Renal pelvis (tissue), 12 donors: Measurements from ENCODE around the gene KLF6. TPM values are rescaled to one million over a fixed set of nuclear protein-coding genes. Genes with fewer than 3 reads are reported as not detected.
A peak's percentile ranks its signal among the peaks of the same experiment; 100 is the strongest.

ENCODE experiments used
- DNase-seq: peaks from one replicate; pipeline ENCODE4 v3.0.0-alpha.2; 2013
- long read RNA-seq, 16 experiments: transcript quantifications; one replicate each; lab custom pipeline, GENCODE V29; 2026
- polyA plus RNA-seq, 3 donors: library from polyadenylated mRNA; unstranded; fragments of 120-200 nt; gene quantifications; one replicate each; pipeline ENCODE4 v1.2.1, GENCODE V29; 2013; ENCODE audit not compliant: insufficient read length in 3 of 3

KLF6 gene
- polyA plus RNA-seq = 10 to 100 TPM; 46.5 to 50.1 (median 47.2) TPM
- long read RNA-seq, donor 1, full-length matches to known transcripts = 26 of 176 reads
- long read RNA-seq, donor 1, partial matches to known transcripts = 150 of 176 reads
- long read RNA-seq, donor 1, other reads (novel, unspliced or antisense) = 0 of 176 reads
- long read RNA-seq, donor 2, full-length matches to known transcripts = 26 of 161 reads
- long read RNA-seq, donor 2, partial matches to known transcripts = 135 of 161 reads
- long read RNA-seq, donor 2, other reads (novel, unspliced or antisense) = 0 of 161 reads
- long read RNA-seq, donor 3, full-length matches to known transcripts = 15 of 15 reads
- long read RNA-seq, donor 3, partial matches to known transcripts = 0 of 15 reads
- long read RNA-seq, donor 3, other reads (novel, unspliced or antisense) = 0 of 15 reads
- long read RNA-seq, donor 4, full-length matches to known transcripts = 14 of 14 reads
- long read RNA-seq, donor 4, partial matches to known transcripts = 0 of 14 reads
- long read RNA-seq, donor 4, other reads (novel, unspliced or antisense) = 0 of 14 reads
- long read RNA-seq, donor 5, full-length matches to known transcripts = 4 of 4 reads
- long read RNA-seq, donor 5, partial matches to known transcripts = 0 of 4 reads
- long read RNA-seq, donor 5, other reads (novel, unspliced or antisense) = 0 of 4 reads
- long read RNA-seq, donor 6, full-length matches to known transcripts = 16 of 16 reads
- long read RNA-seq, donor 6, partial matches to known transcripts = 0 of 16 reads
- long read RNA-seq, donor 6, other reads (novel, unspliced or antisense) = 0 of 16 reads
- long read RNA-seq, donor 7, full-length matches to known transcripts = 24 of 24 reads
- long read RNA-seq, donor 7, partial matches to known transcripts = 0 of 24 reads
- long read RNA-seq, donor 7, other reads (novel, unspliced or antisense) = 0 of 24 reads
- long read RNA-seq, donor 8, full-length matches to known transcripts = 38 of 38 reads
- long read RNA-seq, donor 8, partial matches to known transcripts = 0 of 38 reads
- long read RNA-seq, donor 8, other reads (novel, unspliced or antisense) = 0 of 38 reads
- long read RNA-seq, donor 9, full-length matches to known transcripts = 25 of 25 reads
- long read RNA-seq, donor 9, partial matches to known transcripts = 0 of 25 reads
- long read RNA-seq, donor 9, other reads (novel, unspliced or antisense) = 0 of 25 reads
- long read RNA-seq, donor 10, full-length matches to known transcripts = 25 of 25 reads
- long read RNA-seq, donor 10, partial matches to known transcripts = 0 of 25 reads
- long read RNA-seq, donor 10, other reads (novel, unspliced or antisense) = 0 of 25 reads
- long read RNA-seq, donor 11, full-length matches to known transcripts = 18 of 18 reads
- long read RNA-seq, donor 11, partial matches to known transcripts = 0 of 18 reads
- long read RNA-seq, donor 11, other reads (novel, unspliced or antisense) = 0 of 18 reads
- long read RNA-seq, donor 12, full-length matches to known transcripts = 31 of 31 reads
- long read RNA-seq, donor 12, partial matches to known transcripts = 0 of 31 reads
- long read RNA-seq, donor 12, other reads (novel, unspliced or antisense) = 0 of 31 reads
- long read RNA-seq, donor 13, full-length matches to known transcripts = 17 of 17 reads
- long read RNA-seq, donor 13, partial matches to known transcripts = 0 of 17 reads
- long read RNA-seq, donor 13, other reads (novel, unspliced or antisense) = 0 of 17 reads
- long read RNA-seq, donor 14 = 0 reads
- long read RNA-seq, donor 15, full-length matches to known transcripts = 46 of 46 reads
- long read RNA-seq, donor 15, partial matches to known transcripts = 0 of 46 reads
- long read RNA-seq, donor 15, other reads (novel, unspliced or antisense) = 0 of 46 reads
- long read RNA-seq, donor 16, full-length matches to known transcripts = 17 of 17 reads
- long read RNA-seq, donor 16, partial matches to known transcripts = 0 of 17 reads
- long read RNA-seq, donor 16, other reads (novel, unspliced or antisense) = 0 of 17 reads

GRCh38 chr10:3784510-3785250, at the start of gene KLF6:
Gene KLF6, minus strand, starts transcription at chr10:3785209. Its CDS starts 195 bp downstream, at chr10:3785014.
- DNase-seq = no peak

GRCh38 chr10:3834404-3834803, 49.4 kb upstream of the KLF6 start:
- DNase-seq = no peak

GRCh38 chr10:3833046-3833445, 48.0 kb upstream of the KLF6 start:
- DNase-seq = no peak

- DNase-seq = no peak
Observed at GRCh38 chr10:3832022-3832786, 47.2 kb upstream of the KLF6 start.

GRCh38 chr10:3831608-3832007, 46.6 kb upstream of the KLF6 start:
- DNase-seq = no peak

GRCh38 chr10:3830946-3831345, 45.9 kb upstream of the KLF6 start:
- DNase-seq = no peak

- DNase-seq = no peak
Observed at GRCh38 chr10:3829156-3830050, 44.4 kb upstream of the KLF6 start.

GRCh38 chr10:3828404-3829155, 43.6 kb upstream of the KLF6 start:
- peak; percentile 57 for DNase-seq

- no peak for DNase-seq
Observed at GRCh38 chr10:3827768-3828403, 42.9 kb upstream of the KLF6 start.

GRCh38 chr10:3827266-3827665, 42.3 kb upstream of the KLF6 start:
- no peak for DNase-seq

- no peak for DNase-seq
Observed at GRCh38 chr10:3825862-3826351, 40.9 kb upstream of the KLF6 start.

GRCh38 chr10:3825244-3825643, 40.2 kb upstream of the KLF6 start:
- DNase-seq = no peak

- DNase-seq = no peak
Observed at GRCh38 chr10:3822541-3823330, 37.7 kb upstream of the KLF6 start.

- DNase-seq = no peak
Observed at GRCh38 chr10:3820255-3820654, 35.2 kb upstream of the KLF6 start.

- no peak for DNase-seq
Observed at GRCh38 chr10:3816995-3817394, 32.0 kb upstream of the KLF6 start.
